ENCODE measurements around the gene TOP3B. TPM values are rescaled to one million over a fixed set of nuclear protein-coding genes. Genes with fewer than 3 reads are reported as not detected.

Gene TOP3B
- total RNA-seq, 1 experiment from 2014 or later, result 42.4 TPM

DNA sequence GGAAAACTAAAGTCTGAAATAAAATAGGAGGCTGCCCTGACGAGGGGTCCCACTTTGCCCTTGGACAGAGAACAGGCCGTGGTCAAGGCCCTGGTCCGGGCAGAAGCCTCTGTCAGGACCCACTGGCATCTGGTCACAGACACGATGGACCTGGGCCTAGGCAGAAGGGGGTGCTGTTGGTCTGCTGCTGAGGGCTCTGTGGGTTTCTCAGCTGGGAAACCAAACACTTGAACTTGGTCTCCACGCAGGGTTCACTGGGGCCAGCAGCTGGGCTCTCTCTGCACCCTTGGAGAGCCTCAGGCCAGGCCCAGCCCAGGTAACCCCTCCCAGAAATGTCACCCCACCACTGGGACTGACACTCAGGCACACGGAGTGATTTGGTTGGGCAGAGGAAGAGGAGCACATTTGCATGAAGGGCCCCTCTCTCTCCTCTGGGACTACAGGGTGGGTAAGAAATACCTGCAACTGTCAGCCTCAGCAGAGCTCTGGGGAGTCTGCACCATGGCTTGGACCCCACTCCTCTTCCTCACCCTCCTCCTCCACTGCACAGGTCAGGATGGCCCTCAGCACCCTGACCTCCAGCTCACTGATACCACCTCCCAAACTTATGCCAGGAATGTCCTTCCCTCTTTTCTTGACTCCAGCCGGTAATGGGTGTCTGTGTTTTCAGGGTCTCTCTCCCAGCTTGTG is 48.1 kb upstream of the TOP3B start:
- Histone ChIP-seq H3K27me3 (ENCODE audit: low read length) (no peaks in the 10 kb centered on the region; the same call in 1 of the 2 replicates), H3K9ac (ENCODE audit: low read length) (no peak overlapping the region), H3F3A (ENCODE audit: low read length, unreplicated experiment) (no peaks in the 10 kb centered on the region), H3K27ac (ENCODE audit: low read length) (no peak overlapping the region), H3K79me2 (ENCODE audit: low read length) (no peaks in the 10 kb centered on the region), H3K9me2 (replicated peaks; ENCODE audit: low read length) (no peaks in the 10 kb centered on the region), H3K4me2 (ENCODE audit: low read length) (no peak overlapping the region), H3K36me3 (ENCODE audit: low read depth, low read length) (no peaks in the 10 kb centered on the region), H3K9me3 (ENCODE audit: low read length) (no peaks in the 10 kb centered on the region), H2AFZ (ENCODE audit: low read length) (no peak overlapping the region), H3K4me1 (ENCODE audit: insufficient read depth, low read length) (no peaks in the 10 kb centered on the region), H4K20me1 (ENCODE audit: low read length) (no peaks in the 10 kb centered on the region), H3K4me3 (ENCODE audit: low read length) (no peak overlapping the region)
- CTCF ChIA-PET, result no interaction called here
- no TSS peak for BruUV-seq (replicated peaks)
- POLR2A ChIA-PET (ENCODE audit: unreplicated experiment), result no interaction called here
- no peak; the same call in 1 of the 2 replicates for ATAC-seq
- DNase-seq, result no peak
- intact Hi-C loops (cut with micrococcal nuclease), result no loop called here
- TF ChIP-seq EZH2 (IDR thresholded peaks at IDR 0.05; ENCODE audit: low read length, unreplicated experiment), result no peak
- TF ChIP-seq, protein P1, sequence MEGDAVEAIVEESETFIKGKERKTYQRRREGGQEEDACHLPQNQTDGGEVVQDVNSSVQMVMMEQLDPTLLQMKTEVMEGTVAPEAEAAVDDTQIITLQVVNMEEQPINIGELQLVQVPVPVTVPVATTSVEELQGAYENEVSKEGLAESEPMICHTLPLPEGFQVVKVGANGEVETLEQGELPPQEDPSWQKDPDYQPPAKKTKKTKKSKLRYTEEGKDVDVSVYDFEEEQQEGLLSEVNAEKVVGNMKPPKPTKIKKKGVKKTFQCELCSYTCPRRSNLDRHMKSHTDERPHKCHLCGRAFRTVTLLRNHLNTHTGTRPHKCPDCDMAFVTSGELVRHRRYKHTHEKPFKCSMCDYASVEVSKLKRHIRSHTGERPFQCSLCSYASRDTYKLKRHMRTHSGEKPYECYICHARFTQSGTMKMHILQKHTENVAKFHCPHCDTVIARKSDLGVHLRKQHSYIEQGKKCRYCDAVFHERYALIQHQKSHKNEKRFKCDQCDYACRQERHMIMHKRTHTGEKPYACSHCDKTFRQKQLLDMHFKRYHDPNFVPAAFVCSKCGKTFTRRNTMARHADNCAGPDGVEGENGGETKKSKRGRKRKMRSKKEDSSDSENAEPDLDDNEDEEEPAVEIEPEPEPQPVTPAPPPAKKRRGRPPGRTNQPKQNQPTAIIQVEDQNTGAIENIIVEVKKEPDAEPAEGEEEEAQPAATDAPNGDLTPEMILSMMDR (conservative IDR thresholded peaks at IDR 0.05; ENCODE audit: low read depth, low read length), result peak; percentile 39; the same call in 1 of the 2 replicates

DNA sequence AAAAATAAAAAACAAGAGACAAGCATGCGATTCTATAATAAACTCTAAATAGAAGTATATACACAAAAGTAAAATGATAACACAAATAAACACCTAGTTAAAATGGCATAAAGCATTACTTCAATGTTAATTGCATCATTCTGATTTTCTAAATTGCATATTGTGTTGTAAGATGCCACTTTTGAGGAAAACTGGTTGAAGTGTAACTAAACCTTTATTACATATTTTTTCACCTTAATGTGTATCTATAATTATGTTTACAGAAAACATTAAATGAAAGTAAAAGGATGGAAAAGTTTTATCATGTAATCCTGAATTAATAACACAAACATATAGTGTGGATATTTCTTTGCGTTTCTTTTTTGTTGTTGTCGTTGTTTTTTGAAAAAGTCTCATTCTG is 45.4 kb upstream of the TOP3B start:
- BruUV-seq (replicated peaks), result no TSS peak
- no peak for ATAC-seq
- TF ChIP-seq EZH2 (IDR thresholded peaks at IDR 0.05; ENCODE audit: low read length, unreplicated experiment) (no peak), EZH2phosphoT487 (IDR thresholded peaks at IDR 0.05; ENCODE audit: borderline replicate concordance, low read length) (no peak)

DNA sequence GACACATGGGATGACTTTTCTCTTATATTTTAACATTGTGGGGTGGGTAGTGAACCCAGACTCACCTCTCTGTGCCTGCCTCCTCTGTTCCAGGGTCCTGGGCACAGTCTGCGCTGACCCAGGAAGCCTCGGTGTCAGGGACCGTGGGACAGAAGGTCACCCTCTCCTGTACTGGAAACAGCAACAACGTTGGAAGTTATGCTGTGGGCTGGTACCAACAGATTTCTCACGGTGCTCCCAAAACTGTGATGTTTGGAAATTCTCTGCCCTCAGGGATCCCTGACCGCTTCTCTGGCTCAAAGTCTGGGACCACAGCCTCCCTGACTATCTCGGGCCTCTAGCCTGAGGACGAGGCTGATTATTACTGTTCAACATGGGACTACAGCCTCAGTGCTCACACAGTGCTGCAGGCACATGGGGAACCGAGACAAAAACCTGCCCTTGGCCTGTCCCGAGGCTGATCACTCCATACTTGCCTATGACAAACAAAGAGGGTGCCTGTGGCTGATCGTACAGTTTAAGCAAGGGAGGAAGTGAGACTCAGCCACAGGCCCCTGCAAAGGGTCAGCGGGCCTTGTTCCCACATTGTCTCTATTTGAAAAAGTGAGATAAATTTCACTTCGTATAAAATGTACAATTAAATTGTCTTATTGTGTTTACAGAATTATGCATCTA is 43.7 kb upstream of the TOP3B start:
- H3K9ac ChIP-seq (ENCODE audit: low read length), result no peak overlapping the region
- CTCF ChIA-PET, result no interaction called here
- ATAC-seq, result no peak

More for the DNA sequence above, 45.4 kb upstream of the TOP3B start:
- Histone ChIP-seq H3K4me1 (ENCODE audit: insufficient read depth, low read length) (no peaks in the 10 kb centered on the region), H4K20me1 (ENCODE audit: low read length) (no peaks in the 10 kb centered on the region), H3K4me3 (ENCODE audit: low read length) (no peak overlapping the region), H3K79me2 (ENCODE audit: low read length) (no peaks in the 10 kb centered on the region), H3F3A (ENCODE audit: low read length, unreplicated experiment) (no peaks in the 10 kb centered on the region), H3K27me3 (ENCODE audit: low read length) (no peaks in the 10 kb centered on the region), H3K4me2 (ENCODE audit: low read length) (no peak overlapping the region), H3K9ac (ENCODE audit: low read length) (no peak overlapping the region), H3K36me3 (ENCODE audit: low read depth, low read length) (no peaks in the 10 kb centered on the region), H3K27ac (ENCODE audit: low read length) (no peak overlapping the region), H3K9me2 (replicated peaks; ENCODE audit: low read length) (no peaks in the 10 kb centered on the region), H3K9me3 (ENCODE audit: low read length) (no peaks in the 10 kb centered on the region), H2AFZ (ENCODE audit: low read length) (no peak overlapping the region)
- CTCF ChIA-PET, result no interaction called here
- intact Hi-C loops (cut with micrococcal nuclease), result no loop called here
- POLR2A ChIA-PET (ENCODE audit: unreplicated experiment), result no interaction called here
- DNase-seq, result no peak

More for the DNA sequence above, 43.7 kb upstream of the TOP3B start:
- no peaks in the 10 kb centered on the region for H3K9me2 ChIP-seq (replicated peaks; ENCODE audit: low read length)
- POLR2A ChIA-PET (ENCODE audit: unreplicated experiment), result no interaction called here
- H3K9me3 ChIP-seq (ENCODE audit: low read length), result no peaks in the 10 kb centered on the region
- DNase-seq, result no peak
- H3K27me3 ChIP-seq (ENCODE audit: low read length), result no peaks in the 10 kb centered on the region
- no peaks in the 10 kb centered on the region for H3F3A ChIP-seq (ENCODE audit: low read length, unreplicated experiment)
- no peaks in the 10 kb centered on the region for H3K79me2 ChIP-seq (ENCODE audit: low read length)
- H3K27ac ChIP-seq (ENCODE audit: low read length), result no peak overlapping the region
- no peak overlapping the region for H2AFZ ChIP-seq (ENCODE audit: low read length)
- intact Hi-C loops (cut with micrococcal nuclease), result no loop called here
- no peak overlapping the region for H3K4me2 ChIP-seq (ENCODE audit: low read length)
- no peaks in the 10 kb centered on the region for H4K20me1 ChIP-seq (ENCODE audit: low read length)
- H3K36me3 ChIP-seq (ENCODE audit: low read depth, low read length), result no peaks in the 10 kb centered on the region
- no peaks in the 10 kb centered on the region for H3K4me1 ChIP-seq (ENCODE audit: insufficient read depth, low read length)
- TF ChIP-seq, protein P1 (conservative IDR thresholded peaks at IDR 0.05; ENCODE audit: low read depth, low read length), result no peak
- H3K4me3 ChIP-seq (ENCODE audit: low read length), result no peak overlapping the region
- BruUV-seq (replicated peaks), result no TSS peak

Data from PC-3 (cell line).